Measurements from ENCODE around the gene RBM11. TPM values are rescaled to one million over a fixed set of nuclear protein-coding genes. Genes with fewer than 3 reads are reported as not detected.
A peak's percentile ranks its signal among the peaks of the same experiment; 100 is the strongest.

Gene RBM11
- total and polyA plus RNA-seq, 9 of the 15 experiments (the other 6 are each of a cell fraction or from before 2014, with no cell fraction given): 0.98 to 5.3 (median 2.9) TPM

DNA sequence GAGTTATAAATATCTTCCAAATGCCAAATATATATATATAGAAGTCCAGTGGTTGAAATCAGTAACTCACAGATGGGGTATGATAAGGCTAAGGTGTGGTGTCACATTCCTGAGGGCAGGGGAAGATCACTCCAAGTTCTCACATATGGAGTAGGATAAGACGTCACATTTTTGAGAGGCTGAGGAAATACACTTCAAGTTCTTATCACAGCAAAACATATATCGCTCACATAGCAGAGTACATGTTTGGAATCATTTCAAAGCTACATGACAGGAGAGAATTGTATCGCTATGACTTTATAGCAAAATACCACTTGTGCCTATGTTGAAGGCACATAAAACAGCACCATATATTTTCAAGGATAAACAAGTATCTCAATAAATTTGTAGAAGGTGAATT, 55.1 kb downstream of the RBM11 start (continued):
- TF ChIP-seq, protein P1, sequence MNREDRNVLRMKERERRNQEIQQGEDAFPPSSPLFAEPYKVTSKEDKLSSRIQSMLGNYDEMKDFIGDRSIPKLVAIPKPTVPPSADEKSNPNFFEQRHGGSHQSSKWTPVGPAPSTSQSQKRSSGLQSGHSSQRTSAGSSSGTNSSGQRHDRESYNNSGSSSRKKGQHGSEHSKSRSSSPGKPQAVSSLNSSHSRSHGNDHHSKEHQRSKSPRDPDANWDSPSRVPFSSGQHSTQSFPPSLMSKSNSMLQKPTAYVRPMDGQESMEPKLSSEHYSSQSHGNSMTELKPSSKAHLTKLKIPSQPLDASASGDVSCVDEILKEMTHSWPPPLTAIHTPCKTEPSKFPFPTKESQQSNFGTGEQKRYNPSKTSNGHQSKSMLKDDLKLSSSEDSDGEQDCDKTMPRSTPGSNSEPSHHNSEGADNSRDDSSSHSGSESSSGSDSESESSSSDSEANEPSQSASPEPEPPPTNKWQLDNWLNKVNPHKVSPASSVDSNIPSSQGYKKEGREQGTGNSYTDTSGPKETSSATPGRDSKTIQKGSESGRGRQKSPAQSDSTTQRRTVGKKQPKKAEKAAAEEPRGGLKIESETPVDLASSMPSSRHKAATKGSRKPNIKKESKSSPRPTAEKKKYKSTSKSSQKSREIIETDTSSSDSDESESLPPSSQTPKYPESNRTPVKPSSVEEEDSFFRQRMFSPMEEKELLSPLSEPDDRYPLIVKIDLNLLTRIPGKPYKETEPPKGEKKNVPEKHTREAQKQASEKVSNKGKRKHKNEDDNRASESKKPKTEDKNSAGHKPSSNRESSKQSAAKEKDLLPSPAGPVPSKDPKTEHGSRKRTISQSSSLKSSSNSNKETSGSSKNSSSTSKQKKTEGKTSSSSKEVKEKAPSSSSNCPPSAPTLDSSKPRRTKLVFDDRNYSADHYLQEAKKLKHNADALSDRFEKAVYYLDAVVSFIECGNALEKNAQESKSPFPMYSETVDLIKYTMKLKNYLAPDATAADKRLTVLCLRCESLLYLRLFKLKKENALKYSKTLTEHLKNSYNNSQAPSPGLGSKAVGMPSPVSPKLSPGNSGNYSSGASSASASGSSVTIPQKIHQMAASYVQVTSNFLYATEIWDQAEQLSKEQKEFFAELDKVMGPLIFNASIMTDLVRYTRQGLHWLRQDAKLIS (CRISPR knock-in tag; IDR thresholded peaks at IDR 0.05): no peak
- no peak for TF ChIP-seq HMG20A (CRISPR knock-in tag; conservative IDR thresholded peaks at IDR 0.05)
- peak; percentile 45 for TF ChIP-seq MAFG (tag; conservative IDR thresholded peaks at IDR 0.05)
- no peak for TF ChIP-seq ETV5 (CRISPR knock-in tag; IDR thresholded peaks at IDR 0.05; ENCODE audit: low read depth)
- TF ChIP-seq SAP30 (IDR thresholded peaks at IDR 0.05; ENCODE audit: borderline replicate concordance, insufficient read depth, low read depth, low read length, poor library complexity, severe bottlenecking): no peak
- no peak for TF ChIP-seq MXI1 (IDR thresholded peaks at IDR 0.05; ENCODE audit: low read depth, low read length)
- peak; percentile 67; the same call in 1 of the 2 replicates for TF ChIP-seq CTBP1 (IDR thresholded peaks at IDR 0.05; ENCODE audit: borderline replicate concordance)
- no peak for TF ChIP-seq MTF1 (CRISPR knock-in tag; IDR thresholded peaks at IDR 0.05; ENCODE audit: borderline replicate concordance)
- no peak for TF ChIP-seq BRD4 (IDR thresholded peaks at IDR 0.05)
- no peak for TF ChIP-seq FOXP4 (CRISPR knock-in tag; IDR thresholded peaks at IDR 0.05; ENCODE audit: borderline replicate concordance)
- TF ChIP-seq TCF3 (CRISPR knock-in tag; IDR thresholded peaks at IDR 0.05): peak; percentile 77
- TF ChIP-seq PHTF2 (CRISPR knock-in tag; IDR thresholded peaks at IDR 0.05): no peak
- TF ChIP-seq KDM1A (IDR thresholded peaks at IDR 0.05): peak; percentile 83 to 85
- no peak for TF ChIP-seq MED1 (CRISPR knock-in tag; IDR thresholded peaks at IDR 0.05; ENCODE audit: borderline replicate concordance)
- no peak for TF ChIP-seq BCOR (IDR thresholded peaks at IDR 0.05)
- TF ChIP-seq ATF7 (IDR thresholded peaks at IDR 0.05): peak; percentile 51
- TF ChIP-seq ZNF280A (IDR thresholded peaks at IDR 0.05; ENCODE audit: low read depth, partially characterized antibody): no peak
- TF ChIP-seq RAD21 (CRISPR knock-in tag; conservative IDR thresholded peaks at IDR 0.05 in 1 of 2, IDR thresholded peaks at IDR 0.05 in 1 of 2): no peak
- no peak for TF ChIP-seq CREBBP (IDR thresholded peaks at IDR 0.05; ENCODE audit: low read depth, low read length)
- TF ChIP-seq ZNF217 (CRISPR knock-in tag; IDR thresholded peaks at IDR 0.05): no peak
- no peak for TF ChIP-seq ZNF239 (CRISPR knock-in tag; IDR thresholded peaks at IDR 0.05)
- no peak for TF ChIP-seq RBM14 (IDR thresholded peaks at IDR 0.05; ENCODE audit: borderline replicate concordance, insufficient read depth, low read depth, low read length)
- peak; percentile 65 for TF ChIP-seq KLF16 (IDR thresholded peaks at IDR 0.05)
- no peak for TF ChIP-seq WHSC1 (IDR thresholded peaks at IDR 0.05; ENCODE audit: low read length)

Data from K562 (cell line).